Activated gamma-delta T cell treated with anti-CD3 and anti-CD28 coated beads, Interleukin-2, amount 50 U/mL, for 16 hours (primary cell): ENCODE results near the gene VSIR.

Source experiments
- DNase-seq: peaks from one replicate; pipeline ENCODE4 v3.0.0-alpha.2; 2020; ENCODE audit warnings: low read depth

Gene VSIR

GRCh38 chr10:71773221-71773971, at the start of gene VSIR:
Gene VSIR, minus strand, starts transcription at chr10:71773520. Its CDS starts 81 bp downstream, at chr10:71773439.
- peak; percentile 90 for DNase-seq

GRCh38 chr10:71821909-71822763, 48.8 kb upstream of the VSIR start:
- no peak for DNase-seq

GRCh38 chr10:71820966-71821365, 47.6 kb upstream of the VSIR start:
- DNase-seq = no peak

GRCh38 chr10:71819985-71820384, 46.7 kb upstream of the VSIR start:
- no peak for DNase-seq

- no peak for DNase-seq
Measured at GRCh38 chr10:71819441-71819861, 46.1 kb upstream of the VSIR start.

- DNase-seq = no peak
Measured at GRCh38 chr10:71818674-71819260, 45.4 kb upstream of the VSIR start.

GRCh38 chr10:71817831-71818655, 44.7 kb upstream of the VSIR start:
- no peak for DNase-seq

GRCh38 chr10:71816936-71817618, 43.8 kb upstream of the VSIR start:
- DNase-seq = no peak

- DNase-seq = no peak
Measured at GRCh38 chr10:71816421-71816851, 43.1 kb upstream of the VSIR start.

- no peak for DNase-seq
Measured at GRCh38 chr10:71815515-71816130, 42.3 kb upstream of the VSIR start.

GRCh38 chr10:71814922-71815411, 41.6 kb upstream of the VSIR start:
- DNase-seq = no peak

GRCh38 chr10:71812913-71813590, 39.7 kb upstream of the VSIR start:
- DNase-seq = no peak

GRCh38 chr10:71812016-71812912, 38.9 kb upstream of the VSIR start:
- peak; percentile 75 for DNase-seq

GRCh38 chr10:71811351-71811750, 38.0 kb upstream of the VSIR start:
- DNase-seq = no peak

GRCh38 chr10:71810048-71810750, 36.9 kb upstream of the VSIR start:
- no peak for DNase-seq

- no peak for DNase-seq
Measured at GRCh38 chr10:71809628-71810027, 36.3 kb upstream of the VSIR start.

GRCh38 chr10:71807557-71808510, 34.5 kb upstream of the VSIR start:
- DNase-seq = no peak
